Caco-2 (cell line): ENCODE results near the gene TCIRG1. TPM values are rescaled to one million over a fixed set of nuclear protein-coding genes. Genes with fewer than 3 reads are reported as not detected.

Experiments
- BruUV-seq: library from RNA; stranded (reverse); fragments of 400-500 nt; replicated peaks from 2 replicates; lab custom pipeline; 2021; lab: Mats Ljungman, UMichigan
- CTCF ChIA-PET: fragments of 300-600 bp; sonication (Branson Sonifier 250); formaldehyde crosslinking; loops from one replicate; lab custom pipeline; 2022; ENCODE audit warnings: antibody characterized with exemption; lab: Charles Lee
- POLR2A ChIA-PET: fragments of 300-600 bp; sonication (Branson Sonifier 250); formaldehyde crosslinking; loops from one replicate; lab custom pipeline; 2022; ENCODE audit warnings: antibody characterized with exemption; lab: Charles Lee
- DNase-seq, 2 experiments: peaks; one replicate each; pipeline versions ENCODE4 v3.0.0 to v3.0.0-alpha.2; 2020 to 2022
- H3K27me3 ChIP-seq: replicated peaks from 2 replicates; pipeline ENCODE4 v1.6.0; 2011; ENCODE audit warnings: low read length; ENCODE audit not compliant: control insufficient read depth, insufficient read depth
- H3K36me3 ChIP-seq: 2 replicates; pipeline ENCODE4 v1.5.1; 2011; ENCODE audit warnings: low read length; ENCODE audit not compliant: control insufficient read depth, insufficient read depth
- H3K4me1 ChIP-seq: fragments of 250-450 bp; sonication (Bioruptor Pico); 2 replicates; pipeline ENCODE4 v1.5.1; 2020; ENCODE audit warnings: mild to moderate bottlenecking
- H3K4me3 ChIP-seq: 2 replicates; pipeline ENCODE4 v1.5.1; 2011; ENCODE audit warnings: low read depth, mild to moderate bottlenecking, control low read depth, low read length
- H3K9me3 ChIP-seq: fragments of 250-450 bp; sonication (Bioruptor Pico); 2 replicates; pipeline ENCODE4 v1.5.1; 2020; ENCODE audit warnings: mild to moderate bottlenecking, moderate library complexity
- H3K27ac Mint-ChIP-seq: one replicate; pipeline ENCODE4 v1.8.0; 2022; ENCODE audit warnings: mixed read lengths; ENCODE audit not compliant: unreplicated experiment
- H3K27me3 Mint-ChIP-seq: one replicate; pipeline ENCODE4 v1.8.0; 2022; ENCODE audit warnings: mixed read lengths; ENCODE audit not compliant: insufficient read depth, unreplicated experiment
- H3K36me3 Mint-ChIP-seq: one replicate; pipeline ENCODE4 v1.8.0; 2022; ENCODE audit warnings: mild to moderate bottlenecking, mixed read lengths; ENCODE audit not compliant: insufficient read depth, unreplicated experiment
- H3K4me1 Mint-ChIP-seq: one replicate; pipeline ENCODE4 v1.8.0; 2022; ENCODE audit warnings: low read depth, mixed read lengths; ENCODE audit not compliant: unreplicated experiment
- H3K4me3 Mint-ChIP-seq: one replicate; pipeline ENCODE4 v1.8.0; 2022; ENCODE audit warnings: mild to moderate bottlenecking, moderate library complexity, mixed read lengths; ENCODE audit not compliant: unreplicated experiment
- H3K9me3 Mint-ChIP-seq: one replicate; pipeline ENCODE4 v1.8.0; 2022; ENCODE audit warnings: mixed read lengths; ENCODE audit not compliant: unreplicated experiment
- intact Hi-C: fragments of 100-400 bp; cut with micrococcal nuclease; formaldehyde crosslinking; loops from one replicate; pipeline ENCODE4 v1.10.0; 2022; ENCODE audit not compliant: unreplicated experiment
- total RNA-seq: library from RNA; stranded (reverse); gene quantifications from 2 replicates; pipeline ENCODE4 v1.2.3, GENCODE V29; 2022
- TF ChIP-seq, protein P1 (sequence below), 2 experiments: fragments of 200-600 bp in 1 of 2; IDR thresholded peaks; 1 replicate in 1 of 2; 2 replicates in 1 of 2; pipeline versions ENCODE4 v1.5.1 to v1.8.0; 2011 to 2022; ENCODE audit warnings: antibody characterized with exemption in 1 of 2, control low read depth in 1 of 2, inconsistent platforms in 1 of 2, low read depth in 1 of 2, low read length in 1 of 2, mild to moderate bottlenecking in 1 of 2, moderate library complexity in 1 of 2; ENCODE audit not compliant: insufficient read depth in 1 of 2, severe bottlenecking in 1 of 2, unreplicated experiment in 1 of 2

Gene TCIRG1
- total RNA-seq, 1 experiment from 2014 or later, result 2.7 TPM

DNA sequence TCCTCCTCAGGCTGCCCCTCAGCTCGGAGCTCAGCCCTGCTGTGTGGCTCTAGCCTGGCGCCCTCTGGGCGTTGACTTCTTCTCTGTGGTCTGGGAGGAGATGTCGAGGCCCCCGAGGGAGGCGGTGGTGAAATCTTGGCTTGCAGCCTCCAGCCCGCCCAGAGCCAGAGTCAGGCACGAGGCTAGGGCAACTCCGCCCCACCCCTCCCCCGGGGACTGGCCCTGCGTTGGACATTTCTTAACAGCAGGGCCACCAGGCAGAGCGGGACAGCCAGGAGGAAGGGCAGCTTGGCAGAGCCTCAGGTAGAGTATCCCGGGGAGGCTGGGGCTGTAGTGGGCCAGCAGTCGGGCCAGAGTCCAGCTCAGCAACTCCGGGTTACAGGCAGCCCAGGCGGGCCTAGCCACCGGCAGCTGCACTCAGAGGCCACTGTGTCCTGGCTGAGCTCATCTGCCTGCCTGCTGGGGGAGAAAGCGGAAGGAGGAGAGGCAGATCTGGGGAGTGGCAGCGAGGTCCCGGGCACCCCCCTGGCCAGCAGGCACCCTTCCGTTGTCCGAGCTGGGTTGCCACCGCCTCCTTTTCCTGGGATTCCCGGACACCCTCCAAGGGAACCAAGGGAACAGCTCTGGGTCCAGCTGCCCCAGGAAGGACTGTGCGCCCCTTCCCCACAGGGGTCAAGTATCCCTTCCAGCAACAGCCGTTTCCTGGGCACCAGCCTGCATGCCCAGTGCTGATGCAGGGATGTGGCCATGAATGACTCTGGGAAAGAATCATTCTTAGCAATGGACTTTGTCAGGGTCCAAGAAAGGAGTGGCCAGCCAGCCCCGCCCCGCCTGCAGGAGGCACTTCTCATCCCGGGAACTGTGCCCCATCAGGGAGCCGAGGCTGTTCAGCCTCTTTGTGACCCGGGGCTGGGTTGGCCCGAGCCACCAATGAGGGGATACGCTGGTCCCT, 28.5 kb upstream of the TCIRG1 start, which contains the start of gene ALDH3B1:
Gene ALDH3B1 (plus strand): TSS at position 238 of the 952 bp plus-strand sequence. CDS start 4,971 bp downstream, outside the sequence.
- Mint-ChIP-seq H3K36me3 (peaks cover 7% of the 10 kb centered on the region), H3K27ac (peak within 1 kb of the TSS; percentile 87), H3K4me3 (peak within 1 kb of the TSS; percentile 79), H3K4me1 (peaks cover 30% of the 10 kb centered on the region), H3K9me3 (no peaks in the 10 kb centered on the region), H3K27me3 (no peaks in the 10 kb centered on the region)
- peaks cover 54% of the 10 kb centered on the region for H3K4me1 ChIP-seq
- POLR2A ChIA-PET, result interaction anchor here (1.0 kb wide), 1 partner anchor 12 kb away, joined by 4 read pairs; no protein-coding TSS in a partner anchor
- peak; percentile 90 to 94 for DNase-seq
- no TSS peak for BruUV-seq
- peak within 1 kb of the TSS; percentile 22 for H3K4me3 ChIP-seq
- CTCF ChIA-PET, result interaction anchor here (0.6 to 2.0 kb wide), 11 partner anchors 10 to 288 kb away, joined by 3 to 9 read pairs (median 4); partner anchors contain the start of genes C11orf24 and NDUFS8
- no peaks in the 10 kb centered on the region for H3K9me3 ChIP-seq
- intact Hi-C loops, result loop anchor here (1.0 kb wide), 2 partner anchors 11 to 20 kb away; partner anchors contain the start of gene NDUFS8
- TF ChIP-seq, protein P1, sequence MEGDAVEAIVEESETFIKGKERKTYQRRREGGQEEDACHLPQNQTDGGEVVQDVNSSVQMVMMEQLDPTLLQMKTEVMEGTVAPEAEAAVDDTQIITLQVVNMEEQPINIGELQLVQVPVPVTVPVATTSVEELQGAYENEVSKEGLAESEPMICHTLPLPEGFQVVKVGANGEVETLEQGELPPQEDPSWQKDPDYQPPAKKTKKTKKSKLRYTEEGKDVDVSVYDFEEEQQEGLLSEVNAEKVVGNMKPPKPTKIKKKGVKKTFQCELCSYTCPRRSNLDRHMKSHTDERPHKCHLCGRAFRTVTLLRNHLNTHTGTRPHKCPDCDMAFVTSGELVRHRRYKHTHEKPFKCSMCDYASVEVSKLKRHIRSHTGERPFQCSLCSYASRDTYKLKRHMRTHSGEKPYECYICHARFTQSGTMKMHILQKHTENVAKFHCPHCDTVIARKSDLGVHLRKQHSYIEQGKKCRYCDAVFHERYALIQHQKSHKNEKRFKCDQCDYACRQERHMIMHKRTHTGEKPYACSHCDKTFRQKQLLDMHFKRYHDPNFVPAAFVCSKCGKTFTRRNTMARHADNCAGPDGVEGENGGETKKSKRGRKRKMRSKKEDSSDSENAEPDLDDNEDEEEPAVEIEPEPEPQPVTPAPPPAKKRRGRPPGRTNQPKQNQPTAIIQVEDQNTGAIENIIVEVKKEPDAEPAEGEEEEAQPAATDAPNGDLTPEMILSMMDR (IDR thresholded peaks at IDR 0.05; ENCODE audit: insufficient read depth in 1 of 2, low read depth in 1 of 2, low read length in 1 of 2, severe bottlenecking in 1 of 2, unreplicated experiment in 1 of 2), result no peak
- no peaks in the 10 kb centered on the region for H3K36me3 ChIP-seq
- no peaks in the 10 kb centered on the region for H3K27me3 ChIP-seq

DNA sequence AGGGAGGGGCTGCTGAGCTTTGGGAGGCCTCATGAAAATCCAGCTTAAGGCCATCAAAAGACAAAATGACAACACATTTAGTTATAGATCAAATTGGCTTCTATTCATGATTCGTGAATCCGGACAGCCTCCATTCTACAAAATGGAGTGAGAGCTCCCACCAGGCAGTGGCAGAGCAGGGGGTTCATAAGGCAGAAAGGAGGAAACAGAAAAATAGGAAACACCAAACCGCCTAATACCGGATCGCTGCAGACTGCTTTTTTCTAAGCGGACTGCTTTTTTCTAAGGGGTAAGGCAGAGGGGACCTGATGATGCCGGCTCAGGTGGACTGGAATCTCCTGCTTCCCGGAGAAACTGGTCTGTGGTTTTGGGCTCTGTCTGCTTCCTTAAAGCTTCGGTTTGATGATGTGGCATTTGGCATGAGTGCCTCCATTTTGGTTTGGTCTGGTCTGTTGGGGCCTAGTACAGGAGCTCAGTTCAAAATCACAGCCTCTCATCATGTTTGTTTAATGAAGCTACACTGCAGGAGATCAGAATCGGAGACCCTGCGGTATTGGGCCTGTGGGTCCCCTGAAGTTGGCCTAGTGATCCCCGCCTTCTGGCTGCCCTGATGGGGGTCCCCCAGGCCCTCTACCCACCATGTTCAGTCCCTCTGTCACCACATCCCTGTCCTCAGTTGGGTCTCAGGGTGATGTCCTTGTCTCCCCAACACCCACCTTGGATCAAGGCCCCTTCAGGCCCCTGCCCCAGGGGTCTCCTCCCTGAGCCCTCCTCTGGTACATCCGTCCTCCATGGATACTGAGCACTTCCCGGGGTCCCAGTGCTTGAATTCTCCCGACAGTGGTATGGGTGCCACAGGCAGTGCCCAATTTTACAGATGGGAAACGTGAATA, 27.5 kb upstream of the TCIRG1 start:
- DNase-seq, result no peak
- POLR2A ChIA-PET, result no interaction called here
- intact Hi-C loops, result no loop called here
- BruUV-seq, result TSS peak; percentile 53
- peak overlapping the region; percentile 87 for H3K27ac Mint-ChIP-seq
- H3K9me3 ChIP-seq, result no peaks in the 10 kb centered on the region
- H3K36me3 ChIP-seq, result no peaks in the 10 kb centered on the region
- peaks cover 30% of the 10 kb centered on the region for H3K4me1 Mint-ChIP-seq
- H3K4me3 Mint-ChIP-seq, result peak overlapping the region; percentile 79
- no peak overlapping the region for H3K4me3 ChIP-seq
- CTCF ChIA-PET, result interaction anchor here (0.9 to 1.7 kb wide), 2 partner anchors 56 to 198 kb away, joined by 3 to 9 read pairs; no protein-coding TSS in a partner anchor
- H3K27me3 Mint-ChIP-seq, result no peaks in the 10 kb centered on the region
- no peaks in the 10 kb centered on the region for H3K9me3 Mint-ChIP-seq
- no peaks in the 10 kb centered on the region for H3K27me3 ChIP-seq
- TF ChIP-seq, protein P1 (IDR thresholded peaks at IDR 0.05; ENCODE audit: insufficient read depth in 1 of 2, low read depth in 1 of 2, low read length in 1 of 2, severe bottlenecking in 1 of 2, unreplicated experiment in 1 of 2), result no peak
- H3K4me1 ChIP-seq, result peaks cover 54% of the 10 kb centered on the region
- H3K36me3 Mint-ChIP-seq, result peaks cover 7% of the 10 kb centered on the region
